T-helper 2 cell treated with Interferon-gamma antibody and Interleukin-4, amounts not matched to agents 5 μg/mL and 100 μg/mL, for 36 hours (primary cell): ENCODE data around the gene BCL7A.
"Not testable (repeated sequence)": the region's sequence is repeated elsewhere in the genome, so short reads cannot be mapped to it uniquely, and the experiment has no call there.

Experiments used
- DNase-seq: peaks from one replicate; pipeline ENCODE4 v3.0.0; 2021; ENCODE audit warnings: low spot score
- H3K27ac Mint-ChIP-seq: one replicate; pipeline ENCODE4 v1.8.0; 2021; ENCODE audit warnings: mild to moderate bottlenecking, mixed read lengths
- H3K27me3 Mint-ChIP-seq: one replicate; pipeline ENCODE4 v1.8.0; 2021; ENCODE audit warnings: low read depth, mixed read lengths
- H3K36me3 Mint-ChIP-seq: one replicate; pipeline ENCODE4 v1.8.0; 2021; ENCODE audit warnings: low read depth, mixed read lengths
- H3K4me1 Mint-ChIP-seq: one replicate; pipeline ENCODE4 v1.8.0; 2021; ENCODE audit warnings: low read depth, mixed read lengths
- H3K4me3 Mint-ChIP-seq: one replicate; pipeline ENCODE4 v1.8.0; 2022; ENCODE audit warnings: mild to moderate bottlenecking, moderate library complexity, mixed read lengths
- H3K9me3 Mint-ChIP-seq: one replicate; pipeline ENCODE4 v1.8.0; 2021; ENCODE audit warnings: mixed read lengths

BCL7A gene

GRCh38 chr12:122021822-122022392 is at the start of gene BCL7A:
BCL7A (plus strand) TSS chr12:122021884; CDS start chr12:122022092, 208 bp downstream.
- Mint-ChIP-seq H3K4me3 (peak within 1 kb of the TSS; percentile 86), H3K36me3 (no peaks in the 10 kb centered on the region), H3K27ac (peak within 1 kb of the TSS; percentile 86), H3K27me3 (peaks cover 30% of the 10 kb centered on the region), H3K4me1 (peaks cover 11% of the 10 kb centered on the region), H3K9me3 (peaks cover 13% of the 10 kb centered on the region)
- DNase-seq = peak; percentile 67

GRCh38 chr12:121974026-121974985 is 47.4 kb upstream of the BCL7A start:
- no peak overlapping the region for H3K4me3 Mint-ChIP-seq
- no peak for DNase-seq
- peaks cover 2% of the 10 kb centered on the region for H3K36me3 Mint-ChIP-seq
- peaks cover 11% of the 10 kb centered on the region for H3K9me3 Mint-ChIP-seq
- no peaks in the 10 kb centered on the region for H3K4me1 Mint-ChIP-seq
- no peak overlapping the region for H3K27ac Mint-ChIP-seq
- H3K27me3 Mint-ChIP-seq = no peaks in the 10 kb centered on the region

- peaks cover 11% of the 10 kb centered on the region for H3K9me3 Mint-ChIP-seq
- H3K27ac Mint-ChIP-seq = no peak overlapping the region
- H3K36me3 Mint-ChIP-seq = peaks cover 2% of the 10 kb centered on the region
- no peak overlapping the region for H3K4me3 Mint-ChIP-seq
- no peaks in the 10 kb centered on the region for H3K4me1 Mint-ChIP-seq
- DNase-seq = no peak
- H3K27me3 Mint-ChIP-seq = no peaks in the 10 kb centered on the region
Observed at GRCh38 chr12:121975021-121975420, 46.7 kb upstream of the BCL7A start.

GRCh38 chr12:121976950-121977349 is 44.7 kb upstream of the BCL7A start:
- no peaks in the 10 kb centered on the region for H3K4me1 Mint-ChIP-seq
- H3K36me3 Mint-ChIP-seq = peaks cover 2% of the 10 kb centered on the region
- H3K4me3 Mint-ChIP-seq = no peak overlapping the region
- DNase-seq = no peak
- H3K27ac Mint-ChIP-seq = no peak overlapping the region
- H3K27me3 Mint-ChIP-seq = no peaks in the 10 kb centered on the region
- H3K9me3 Mint-ChIP-seq = peaks cover 9% of the 10 kb centered on the region

GRCh38 chr12:121980191-121980891 is 41.3 kb upstream of the BCL7A start:
- no peaks in the 10 kb centered on the region for H3K36me3 Mint-ChIP-seq
- H3K27me3 Mint-ChIP-seq = no peaks in the 10 kb centered on the region
- no peak for DNase-seq
- H3K4me1 Mint-ChIP-seq = no peaks in the 10 kb centered on the region
- no peak overlapping the region for H3K27ac Mint-ChIP-seq
- H3K4me3 Mint-ChIP-seq = no peak overlapping the region
- H3K9me3 Mint-ChIP-seq = no peaks in the 10 kb centered on the region

GRCh38 chr12:121980892-121981272 is 40.8 kb upstream of the BCL7A start:
- H3K4me3 Mint-ChIP-seq = no peak overlapping the region

GRCh38 chr12:121981456-121981855 is 40.2 kb upstream of the BCL7A start:
- Mint-ChIP-seq H3K27ac (no peak overlapping the region), H3K9me3 (no peaks in the 10 kb centered on the region), H3K27me3 (no peaks in the 10 kb centered on the region), H3K36me3 (no peaks in the 10 kb centered on the region), H3K4me1 (no peaks in the 10 kb centered on the region), H3K4me3 (no peak overlapping the region)
- no peak for DNase-seq

More at GRCh38 chr12:121980892-121981272, 40.8 kb upstream of the BCL7A start:
- Mint-ChIP-seq H3K27me3 (no peaks in the 10 kb centered on the region), H3K27ac (no peak overlapping the region), H3K36me3 (no peaks in the 10 kb centered on the region), H3K4me1 (no peaks in the 10 kb centered on the region), H3K9me3 (no peaks in the 10 kb centered on the region)
- DNase-seq = no peak

GRCh38 chr12:121982950-121983349 is 38.7 kb upstream of the BCL7A start:
- no peaks in the 10 kb centered on the region for H3K27me3 Mint-ChIP-seq
- H3K36me3 Mint-ChIP-seq = no peaks in the 10 kb centered on the region
- H3K9me3 Mint-ChIP-seq = no peaks in the 10 kb centered on the region
- no peak overlapping the region for H3K27ac Mint-ChIP-seq
- DNase-seq = no peak
- H3K4me1 Mint-ChIP-seq = no peaks in the 10 kb centered on the region
- H3K4me3 Mint-ChIP-seq = no peak overlapping the region

- Mint-ChIP-seq H3K9me3 (no peaks in the 10 kb centered on the region), H3K4me1 (no peaks in the 10 kb centered on the region), H3K27ac (no peak overlapping the region), H3K4me3 (no peak overlapping the region), H3K27me3 (no peaks in the 10 kb centered on the region), H3K36me3 (no peaks in the 10 kb centered on the region)
- DNase-seq = no peak
Observed at GRCh38 chr12:121983536-121984210, 38.0 kb upstream of the BCL7A start.

GRCh38 chr12:121986489-121987245 is 35.0 kb upstream of the BCL7A start:
- no peaks in the 10 kb centered on the region for H3K36me3 Mint-ChIP-seq
- no peaks in the 10 kb centered on the region for H3K9me3 Mint-ChIP-seq
- H3K27me3 Mint-ChIP-seq = no peaks in the 10 kb centered on the region
- H3K4me1 Mint-ChIP-seq = peaks cover 2% of the 10 kb centered on the region
- no peak overlapping the region for H3K27ac Mint-ChIP-seq
- no peak overlapping the region for H3K4me3 Mint-ChIP-seq
- no peak for DNase-seq

- H3K4me3 Mint-ChIP-seq, H3K27ac Mint-ChIP-seq, H3K9me3 Mint-ChIP-seq, H3K27me3 Mint-ChIP-seq, H3K36me3 Mint-ChIP-seq, DNase-seq, H3K4me1 Mint-ChIP-seq: not testable (repeated sequence)
Observed at GRCh38 chr12:121988519-121988918, 33.2 kb upstream of the BCL7A start.

GRCh38 chr12:121989276-121990113 is 32.2 kb upstream of the BCL7A start:
- Mint-ChIP-seq H3K9me3 (no peaks in the 10 kb centered on the region), H3K4me3 (no peak overlapping the region), H3K4me1 (peaks cover 8% of the 10 kb centered on the region), H3K27ac (no peak overlapping the region), H3K27me3 (no peaks in the 10 kb centered on the region), H3K36me3 (no peaks in the 10 kb centered on the region)
- no peak for DNase-seq
